GM19455 (cell line): ENCODE measurements around the gene FER.
"Not testable (repeated sequence)": the region's sequence is repeated elsewhere in the genome, so short reads cannot be mapped to it uniquely, and the experiment has no call there.

ENCODE experiments used
- ATAC-seq: cut with Tn5 transposase; IDR thresholded peaks from one replicate; pipeline ENCODE4 v1.9.1; 2021; ENCODE audit not compliant: unreplicated experiment

The FER gene

GRCh38 chr5:109028608-109029299, 281.1 kb downstream of the FER start:
- ATAC-seq, result no peak

- ATAC-seq, result no peak
Observed at GRCh38 chr5:109029847-109030246, 282.1 kb downstream of the FER start.

- no peak for ATAC-seq
Observed at GRCh38 chr5:109030360-109031143, 282.9 kb downstream of the FER start.

- ATAC-seq, result no peak
Observed at GRCh38 chr5:109034306-109034705, 286.6 kb downstream of the FER start.

GRCh38 chr5:109035436-109035835, 287.7 kb downstream of the FER start:
- no peak for ATAC-seq

GRCh38 chr5:109038209-109038840, 290.6 kb downstream of the FER start:
- no peak for ATAC-seq

- ATAC-seq, result no peak
Observed at GRCh38 chr5:109041317-109041716, 293.6 kb downstream of the FER start.

GRCh38 chr5:109045710-109046109, 298.0 kb downstream of the FER start:
- ATAC-seq, result no peak

- no peak for ATAC-seq
Observed at GRCh38 chr5:109049565-109049964, 301.9 kb downstream of the FER start.

- ATAC-seq, result not testable (repeated sequence)
Observed at GRCh38 chr5:109050321-109050720, 302.6 kb downstream of the FER start.

GRCh38 chr5:109052216-109052615, 304.5 kb downstream of the FER start:
- ATAC-seq, result not testable (repeated sequence)

GRCh38 chr5:109053995-109054417, 306.3 kb downstream of the FER start:
- ATAC-seq, result no peak

- ATAC-seq, result no peak
Observed at GRCh38 chr5:109060378-109061025, 312.8 kb downstream of the FER start.

GRCh38 chr5:109062664-109063063, 315.0 kb downstream of the FER start:
- no peak for ATAC-seq

- ATAC-seq, result no peak
Observed at GRCh38 chr5:109063223-109063622, 315.5 kb downstream of the FER start.

- no peak for ATAC-seq
Observed at GRCh38 chr5:109076741-109077140, 329.0 kb downstream of the FER start.

GRCh38 chr5:109078448-109078847, 330.8 kb downstream of the FER start:
- ATAC-seq, result no peak

- no peak for ATAC-seq
Observed at GRCh38 chr5:109080481-109080880, 332.8 kb downstream of the FER start.

- ATAC-seq, result no peak
Observed at GRCh38 chr5:109080896-109081295, 333.2 kb downstream of the FER start.

- no peak for ATAC-seq
Observed at GRCh38 chr5:109083937-109084336, 336.2 kb downstream of the FER start.

- ATAC-seq, result no peak
Observed at GRCh38 chr5:109089191-109089590, 341.5 kb downstream of the FER start.
